Lower lobe of right lung (tissue), 2 donors: ENCODE results near the gene USH1C. TPM values are rescaled to one million over a fixed set of nuclear protein-coding genes. Genes with fewer than 3 reads are reported as not detected.

Experiments
- ATAC-seq, 2 donors: fragments of 200-7000 bp; cut with Tn5 transposase; one replicate each; pipeline ENCODE4 v1.9.1; 2020 to 2022; ENCODE audit warnings: mild to moderate bottlenecking in 2 of 2, moderate library complexity in 2 of 2
- DNase-seq: peaks from one replicate; pipeline ENCODE4 v3.0.0-alpha.2; 2020
- H3K27ac ChIP-seq: fragments of 200-600 bp; one replicate; pipeline ENCODE4 v1.8.0; 2022
- H3K27me3 ChIP-seq: fragments of 200-600 bp; one replicate; pipeline ENCODE4 v1.8.0; 2022; ENCODE audit warnings: low read depth
- H3K36me3 ChIP-seq: fragments of 200-600 bp; one replicate; pipeline ENCODE4 v1.8.0; 2022; ENCODE audit warnings: mild to moderate bottlenecking
- H3K4me1 ChIP-seq: fragments of 200-600 bp; one replicate; pipeline ENCODE4 v1.8.0; 2022
- H3K4me3 ChIP-seq: fragments of 200-600 bp; one replicate; pipeline ENCODE4 v1.8.0; 2022; ENCODE audit warnings: mild to moderate bottlenecking
- H3K9me3 ChIP-seq: fragments of 200-600 bp; one replicate; pipeline ENCODE4 v1.8.0; 2022
- intact Hi-C: fragments of 100-400 bp; cut with DNase I; formaldehyde crosslinking; loops from one replicate; pipeline ENCODE4 v1.11.0; 2022
- total RNA-seq: library from RNA; stranded (reverse); fragmentation: NEBNext Ultra II Directional; extraction: Animal tissue kit (Norgen Biotek cat#: 25700); gene quantifications from one replicate; pipeline ENCODE4 v1.2.1, GENCODE V29; 2021
- TF ChIP-seq, protein P1 (sequence below): fragments of 200-600 bp; IDR thresholded peaks from one replicate; pipeline ENCODE4 v1.8.0; 2022; ENCODE audit warnings: antibody characterized with exemption, mild to moderate bottlenecking
- donor health status: DM: no; HTN: yes; CAD: no; lungs with severe emphysema.

Gene USH1C
- total RNA-seq, 1 donor from 2014 or later: 0.30 TPM

DNA sequence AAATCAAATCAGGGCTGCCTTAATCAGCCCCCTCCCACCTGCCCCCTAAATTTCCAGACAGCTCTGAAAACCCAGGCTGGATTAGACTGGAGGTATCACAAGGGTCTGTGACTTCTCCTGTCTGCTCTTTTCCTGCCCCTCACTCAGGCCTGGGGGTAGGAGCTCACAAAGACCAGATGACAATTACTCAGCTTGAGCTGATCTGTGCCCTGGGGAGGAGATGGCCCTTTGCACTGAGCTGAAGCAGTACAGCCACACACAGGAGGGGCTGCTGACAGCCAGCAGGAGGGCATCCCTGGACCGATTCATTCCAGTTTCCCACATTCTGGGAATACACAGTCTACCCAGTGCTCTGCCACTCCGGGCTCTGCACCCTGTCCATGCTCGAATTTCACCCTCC, 71.7 kb downstream of the USH1C start:
- ATAC-seq (no peak), DNase-seq (no peak)
- intact Hi-C loops: no loop called here
- TF ChIP-seq, protein P1, sequence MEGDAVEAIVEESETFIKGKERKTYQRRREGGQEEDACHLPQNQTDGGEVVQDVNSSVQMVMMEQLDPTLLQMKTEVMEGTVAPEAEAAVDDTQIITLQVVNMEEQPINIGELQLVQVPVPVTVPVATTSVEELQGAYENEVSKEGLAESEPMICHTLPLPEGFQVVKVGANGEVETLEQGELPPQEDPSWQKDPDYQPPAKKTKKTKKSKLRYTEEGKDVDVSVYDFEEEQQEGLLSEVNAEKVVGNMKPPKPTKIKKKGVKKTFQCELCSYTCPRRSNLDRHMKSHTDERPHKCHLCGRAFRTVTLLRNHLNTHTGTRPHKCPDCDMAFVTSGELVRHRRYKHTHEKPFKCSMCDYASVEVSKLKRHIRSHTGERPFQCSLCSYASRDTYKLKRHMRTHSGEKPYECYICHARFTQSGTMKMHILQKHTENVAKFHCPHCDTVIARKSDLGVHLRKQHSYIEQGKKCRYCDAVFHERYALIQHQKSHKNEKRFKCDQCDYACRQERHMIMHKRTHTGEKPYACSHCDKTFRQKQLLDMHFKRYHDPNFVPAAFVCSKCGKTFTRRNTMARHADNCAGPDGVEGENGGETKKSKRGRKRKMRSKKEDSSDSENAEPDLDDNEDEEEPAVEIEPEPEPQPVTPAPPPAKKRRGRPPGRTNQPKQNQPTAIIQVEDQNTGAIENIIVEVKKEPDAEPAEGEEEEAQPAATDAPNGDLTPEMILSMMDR: no peak
- Histone ChIP-seq H3K27ac (no peak overlapping the region), H3K27me3 (peaks cover 36% of the 10 kb centered on the region), H3K4me1 (no peaks in the 10 kb centered on the region), H3K4me3 (no peak overlapping the region), H3K36me3 (no peaks in the 10 kb centered on the region), H3K9me3 (no peaks in the 10 kb centered on the region)

DNA sequence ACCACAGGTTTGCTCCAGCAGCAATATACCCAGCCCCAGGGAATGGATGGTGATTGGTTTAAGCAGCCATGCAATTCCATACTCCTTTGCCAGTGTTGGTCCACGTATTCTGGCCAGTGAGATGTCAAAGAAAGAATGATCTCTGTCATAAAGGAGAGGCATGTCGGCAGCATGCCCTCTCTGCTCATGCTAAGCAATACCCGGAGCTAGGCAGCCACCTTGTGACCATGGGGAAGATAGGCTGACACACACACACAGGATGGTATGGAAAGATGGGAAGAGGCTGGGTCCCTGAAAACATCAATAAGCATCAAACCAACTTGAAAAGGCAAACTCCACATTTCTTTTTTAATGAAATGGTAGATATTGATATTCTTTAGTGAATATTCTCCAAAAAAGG, 72.7 kb downstream of the USH1C start:
- intact Hi-C loops: no loop called here
- no peak overlapping the region for H3K27ac ChIP-seq
- no peak for ATAC-seq

DNA sequence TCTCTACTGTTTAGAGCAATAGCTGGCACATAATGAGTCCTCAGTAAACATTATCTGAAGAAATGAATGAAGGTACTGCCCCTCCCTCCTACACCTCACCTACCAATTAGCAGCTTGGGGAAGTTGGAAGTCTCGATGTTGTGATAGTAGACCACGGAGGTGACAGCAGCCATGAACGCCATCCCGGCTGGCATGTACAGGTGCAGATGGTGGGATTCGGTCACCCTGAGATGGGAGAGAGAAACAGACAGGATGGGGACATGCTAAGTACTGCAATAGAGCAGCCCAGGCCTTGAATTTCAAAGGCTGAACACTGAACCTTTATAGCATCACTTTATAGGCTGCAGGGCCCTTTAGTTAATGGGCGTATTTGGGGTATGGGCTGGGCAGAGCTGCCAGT, 74.2 kb downstream of the USH1C start:
- Histone ChIP-seq H3K9me3 (no peaks in the 10 kb centered on the region), H3K4me3 (no peak overlapping the region)
- intact Hi-C loops: no loop called here

More for the DNA sequence above, 72.7 kb downstream of the USH1C start:
- peaks cover 29% of the 10 kb centered on the region for H3K27me3 ChIP-seq
- H3K9me3 ChIP-seq: no peaks in the 10 kb centered on the region
- H3K4me3 ChIP-seq: no peak overlapping the region
- DNase-seq: no peak
- H3K36me3 ChIP-seq: no peaks in the 10 kb centered on the region
- H3K4me1 ChIP-seq: no peaks in the 10 kb centered on the region
- TF ChIP-seq, protein P1: no peak

DNA sequence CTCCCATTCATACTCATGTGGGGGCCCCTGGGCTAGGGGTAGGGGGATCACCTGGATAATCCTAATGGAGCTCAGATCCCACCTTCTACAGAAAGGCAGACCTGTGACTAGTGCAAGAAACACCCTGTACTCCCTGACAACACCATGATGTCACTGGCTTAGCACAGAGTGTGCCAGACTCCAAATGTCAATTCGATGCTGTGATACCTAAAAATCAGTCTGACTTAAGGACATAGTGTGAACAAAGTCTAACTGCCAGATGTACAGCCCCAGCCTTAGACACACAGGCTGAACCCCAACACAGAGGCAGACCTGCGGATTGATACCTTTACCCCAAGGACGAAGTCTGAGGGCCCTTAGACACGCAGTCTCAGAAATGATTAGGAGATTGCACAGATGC, 76.1 kb downstream of the USH1C start:
- no peaks in the 10 kb centered on the region for H3K9me3 ChIP-seq
- intact Hi-C loops: no loop called here
- no peak overlapping the region for H3K27ac ChIP-seq
- H3K4me3 ChIP-seq: no peak overlapping the region
- ATAC-seq (no peak), DNase-seq (no peak)
- TF ChIP-seq, protein P1: no peak
- H3K4me1 ChIP-seq: no peaks in the 10 kb centered on the region
- H3K27me3 ChIP-seq: no peaks in the 10 kb centered on the region
- no peaks in the 10 kb centered on the region for H3K36me3 ChIP-seq

More for the DNA sequence above, 74.2 kb downstream of the USH1C start:
- no peak overlapping the region for H3K27ac ChIP-seq
- H3K27me3 ChIP-seq: peaks cover 14% of the 10 kb centered on the region
- ATAC-seq (no peak), DNase-seq (no peak)
- no peaks in the 10 kb centered on the region for H3K36me3 ChIP-seq
- H3K4me1 ChIP-seq: no peaks in the 10 kb centered on the region
- TF ChIP-seq, protein P1: no peak

DNA sequence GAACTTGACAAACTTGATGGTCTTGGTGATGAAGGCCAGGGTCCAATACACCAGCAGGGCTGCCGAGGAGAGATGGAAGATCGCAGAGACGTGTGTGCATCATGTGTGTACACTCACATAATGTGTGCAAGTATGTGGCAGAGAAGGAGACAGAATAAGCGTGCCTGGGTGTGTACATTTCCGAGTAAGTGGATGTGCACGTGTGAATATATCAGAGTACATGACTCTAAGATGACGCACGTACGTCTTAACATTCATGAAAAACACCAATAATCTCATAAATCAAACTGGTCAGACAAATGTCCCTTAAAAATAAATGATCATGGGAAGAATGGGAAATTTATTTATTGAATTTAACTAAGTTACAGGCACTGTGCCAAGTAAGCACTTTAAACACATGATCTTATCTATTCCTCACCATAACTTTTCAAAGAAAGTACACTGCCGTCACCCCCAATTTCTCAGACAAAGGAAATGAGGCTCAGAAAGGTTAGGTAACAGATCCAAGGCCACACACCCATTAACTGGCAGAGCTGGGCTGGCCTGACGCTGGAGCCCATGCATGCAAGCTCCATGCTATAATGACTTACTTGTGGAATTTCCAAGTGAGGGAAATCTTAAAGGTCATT, 80.6 kb downstream of the USH1C start:
- H3K36me3 ChIP-seq: no peaks in the 10 kb centered on the region
- intact Hi-C loops: no loop called here
- H3K4me1 ChIP-seq: no peaks in the 10 kb centered on the region
- H3K27me3 ChIP-seq: no peaks in the 10 kb centered on the region
- no peak for DNase-seq
- TF ChIP-seq, protein P1: no peak
- ATAC-seq: peak in 1 of 2 donors; percentile 31
- H3K4me3 ChIP-seq: no peak overlapping the region
- H3K27ac ChIP-seq: no peak overlapping the region
- no peaks in the 10 kb centered on the region for H3K9me3 ChIP-seq
